GM19043 (cell line): ENCODE data around the gene DCAKD.

ENCODE experiments used
- ATAC-seq: cut with Tn5 transposase; IDR thresholded peaks from one replicate; pipeline ENCODE4 v1.9.1; 2021; ENCODE audit warnings: low read depth; ENCODE audit not compliant: unreplicated experiment

DCAKD gene

GRCh38 chr17:45051060-45051719 is at the start of gene DCAKD:
Gene DCAKD (minus strand): TSS chr17:45051632. CDS start chr17:45034885, 16,747 bp downstream.
- peak; percentile 87 for ATAC-seq

GRCh38 chr17:45098869-45099616 is 47.6 kb upstream of the DCAKD start:
- ATAC-seq = no peak

- no peak for ATAC-seq
These were observed 46.8 kb upstream of the DCAKD start for GRCh38 chr17:45098081-45098868.

- no peak for ATAC-seq
These were observed 45.5 kb upstream of the DCAKD start for GRCh38 chr17:45096926-45097325.

- ATAC-seq = no peak
These were observed 44.7 kb upstream of the DCAKD start for GRCh38 chr17:45096141-45096540.

GRCh38 chr17:45093444-45094110 is 42.1 kb upstream of the DCAKD start:
- no peak for ATAC-seq

- no peak for ATAC-seq
These were observed 41.5 kb upstream of the DCAKD start for GRCh38 chr17:45092911-45093430.

GRCh38 chr17:45091778-45092425 is 40.5 kb upstream of the DCAKD start:
- ATAC-seq = no peak

GRCh38 chr17:45090711-45091110 is 39.3 kb upstream of the DCAKD start:
- no peak for ATAC-seq

GRCh38 chr17:45088741-45089140 is 37.3 kb upstream of the DCAKD start:
- ATAC-seq = no peak

GRCh38 chr17:45087978-45088377 is 36.5 kb upstream of the DCAKD start:
- ATAC-seq = no peak

- ATAC-seq = no peak
These were observed 36.1 kb upstream of the DCAKD start for GRCh38 chr17:45087504-45087975.

- no peak for ATAC-seq
These were observed 35.6 kb upstream of the DCAKD start for GRCh38 chr17:45086865-45087503.

GRCh38 chr17:45086391-45086790 is 35.0 kb upstream of the DCAKD start:
- ATAC-seq = no peak

GRCh38 chr17:45081047-45081703 is 29.7 kb upstream of the DCAKD start:
- ATAC-seq = no peak

- ATAC-seq = no peak
These were observed 26.2 kb upstream of the DCAKD start for GRCh38 chr17:45077643-45078042.

- ATAC-seq = no peak
These were observed 22.1 kb upstream of the DCAKD start for GRCh38 chr17:45073414-45074070.

- ATAC-seq = no peak
These were observed 19.4 kb upstream of the DCAKD start for GRCh38 chr17:45070809-45071208.
